Activated CD4-positive, alpha-beta T cell treated with anti-CD3 and anti-CD28 coated beads, Interleukin-2, amount 50 U/mL, for 48 hours (primary cell): ENCODE results near the gene DPH5.
A peak's percentile ranks its signal among the peaks of the same experiment; 100 is the strongest.

ENCODE experiments used
- DNase-seq, 2 experiments: peaks; one replicate each; pipeline ENCODE4 v3.0.0-alpha.2; 2020

The DPH5 gene

DNA sequence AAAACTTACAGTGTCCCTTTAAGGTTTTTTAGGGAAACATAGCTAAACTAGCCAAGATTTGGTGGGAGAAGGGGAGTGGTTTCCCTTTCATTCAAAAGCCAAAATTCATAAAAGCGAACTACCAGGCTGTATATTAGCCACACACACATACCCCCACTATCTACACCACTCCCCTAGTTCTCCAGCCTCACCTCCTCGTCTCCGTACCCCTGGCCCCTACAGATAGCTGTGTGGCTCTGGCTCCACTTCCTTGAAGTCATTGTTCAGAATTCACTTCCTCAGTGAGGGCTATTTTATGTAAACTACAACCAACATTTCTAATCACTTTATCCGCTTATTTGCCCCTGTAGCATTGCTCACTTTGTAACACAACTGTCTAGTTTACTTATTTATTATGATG is 5.3 kb upstream of the DPH5 start:
- no peak for DNase-seq

DNA sequence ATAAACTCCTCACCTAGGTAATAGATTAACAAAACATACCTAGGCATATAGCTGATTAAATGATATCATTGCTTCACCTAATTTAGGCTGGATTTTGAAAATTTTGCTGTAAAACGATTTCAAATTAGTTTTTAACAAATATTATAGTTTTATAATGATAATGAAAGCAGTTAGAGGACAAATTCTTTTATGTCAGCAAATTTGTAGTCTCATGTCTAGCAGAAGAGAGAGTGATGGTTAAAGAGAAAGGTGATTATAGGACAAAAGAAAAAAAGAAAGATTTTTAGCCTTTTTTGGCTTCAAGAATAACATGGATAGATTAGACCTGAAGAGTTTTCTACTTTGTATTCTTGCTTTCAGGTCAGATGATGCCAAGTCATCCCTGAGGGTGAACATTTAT is 3.6 kb upstream of the DPH5 start:
- no peak for DNase-seq

GRCh38 chr1:101028466-101028865 is 2.9 kb upstream of the DPH5 start:
- no peak for DNase-seq

- no peak for DNase-seq
Observed at GRCh38 chr1:101027194-101027772, 1.7 kb upstream of the DPH5 start.

DNA sequence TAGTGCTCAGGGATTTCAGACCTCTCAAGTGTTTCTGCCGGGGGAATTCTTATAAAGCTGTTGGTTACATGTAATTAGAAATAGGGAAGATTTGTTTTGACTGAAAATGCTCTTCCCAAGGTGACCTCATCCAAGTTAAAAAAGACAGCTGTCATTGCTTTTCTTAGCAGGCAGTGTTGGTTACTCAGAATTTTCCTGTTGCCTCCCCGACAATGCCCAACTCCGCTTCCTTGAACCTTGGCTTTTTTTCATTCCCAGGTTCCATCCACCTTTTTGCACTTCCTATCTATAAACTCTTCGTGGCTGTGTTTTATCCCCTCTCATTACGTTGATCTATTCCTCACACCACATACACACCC is 825 bp upstream of the DPH5 start:
- DNase-seq = no peak

- DNase-seq = peak; percentile 16 to 31
Observed at GRCh38 chr1:101025283-101025656, 314 bp downstream of the DPH5 start.

DNA sequence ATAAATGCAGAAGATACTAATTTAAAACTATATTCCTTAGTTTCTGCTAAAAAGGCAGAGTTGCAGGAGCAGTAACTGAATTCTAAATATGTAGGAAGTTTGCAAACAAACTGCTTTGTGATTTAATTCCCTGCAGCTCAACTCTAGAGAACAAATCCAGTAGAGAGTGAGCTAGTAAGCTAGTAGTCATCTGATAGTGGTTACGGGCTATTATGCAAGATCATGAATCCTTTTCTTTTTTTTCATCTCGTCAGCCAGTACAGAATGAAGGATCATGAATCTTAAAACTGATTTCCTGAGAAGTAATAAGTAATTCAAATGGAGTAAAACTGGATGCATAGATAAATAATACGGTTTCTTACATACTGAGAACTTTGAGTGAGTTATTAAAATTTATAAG is 3.3 kb downstream of the DPH5 start:
- DNase-seq = no peak

DNA sequence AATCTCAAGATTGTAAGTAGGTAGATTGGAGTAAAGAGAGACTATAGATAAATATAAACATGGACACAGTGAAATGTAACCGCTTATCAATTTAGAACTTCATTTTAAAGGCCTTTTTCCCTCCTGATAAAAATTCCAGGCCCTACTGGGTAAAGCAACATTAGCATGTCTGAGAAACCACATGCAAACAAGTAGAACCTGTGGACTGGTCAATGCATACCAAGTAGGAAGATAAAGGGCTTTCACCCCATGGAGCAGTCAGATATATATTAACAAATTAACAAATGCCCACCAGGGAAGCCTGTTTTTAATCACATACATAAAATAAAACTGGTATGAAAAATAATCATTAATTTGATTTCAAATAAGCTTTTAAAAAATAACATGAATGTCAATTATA is 8.1 kb downstream of the DPH5 start:
- DNase-seq = no peak

- no peak for DNase-seq
Observed at GRCh38 chr1:101013776-101014175, 11.8 kb downstream of the DPH5 start.

DNA sequence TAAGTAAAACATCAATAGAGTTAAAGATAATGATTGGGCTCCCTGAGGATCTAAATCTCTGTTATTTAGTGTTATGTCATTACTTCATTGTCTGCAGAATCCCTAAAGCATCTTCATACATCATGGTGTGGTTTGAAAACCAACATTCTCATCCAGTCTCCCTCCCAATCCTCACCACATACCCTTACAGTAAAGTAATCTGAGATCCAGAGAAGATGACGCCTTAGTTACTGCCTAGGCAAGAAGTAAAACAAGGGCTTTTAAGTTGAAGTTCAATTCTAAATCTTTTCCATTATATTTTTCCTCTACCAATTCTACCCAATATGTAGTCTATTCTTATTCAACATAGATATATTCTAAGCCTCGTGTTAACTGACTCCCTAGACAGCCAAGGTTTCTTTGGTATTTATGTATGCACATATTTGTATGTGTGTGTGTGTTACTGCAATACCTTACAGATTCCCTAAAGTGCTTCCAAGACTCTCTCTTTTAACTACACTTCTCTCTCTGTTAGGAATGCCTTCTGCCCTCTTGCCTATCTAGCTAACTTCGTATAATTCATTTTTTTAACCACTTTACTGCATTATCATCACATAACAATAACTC is 17.3 kb downstream of the DPH5 start:
- DNase-seq = no peak

GRCh38 chr1:101006553-101006952 is 19.0 kb downstream of the DPH5 start:
- no peak for DNase-seq

GRCh38 chr1:101005871-101006270 is 19.7 kb downstream of the DPH5 start:
- peak in 1 of 2 experiments; percentile 14 for DNase-seq

DNA sequence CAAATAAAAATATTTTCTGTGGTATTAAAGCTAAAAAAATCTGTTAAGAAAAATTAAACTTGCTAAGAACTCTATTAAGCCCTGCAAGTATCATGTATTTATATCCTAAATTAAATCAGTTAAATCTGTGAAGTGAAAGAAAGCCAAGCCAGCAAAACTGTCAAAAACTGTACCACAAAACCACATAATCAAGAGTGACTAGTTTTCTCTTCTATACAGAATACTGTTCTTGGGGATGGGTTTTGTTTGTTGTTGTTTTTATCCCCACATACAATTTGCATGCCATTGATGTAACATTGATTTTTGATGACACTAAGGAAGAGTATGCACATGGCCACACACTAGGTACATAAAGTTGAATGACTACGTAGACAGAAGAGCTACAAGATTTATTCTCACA is 20.4 kb downstream of the DPH5 start:
- DNase-seq = no peak

DNA sequence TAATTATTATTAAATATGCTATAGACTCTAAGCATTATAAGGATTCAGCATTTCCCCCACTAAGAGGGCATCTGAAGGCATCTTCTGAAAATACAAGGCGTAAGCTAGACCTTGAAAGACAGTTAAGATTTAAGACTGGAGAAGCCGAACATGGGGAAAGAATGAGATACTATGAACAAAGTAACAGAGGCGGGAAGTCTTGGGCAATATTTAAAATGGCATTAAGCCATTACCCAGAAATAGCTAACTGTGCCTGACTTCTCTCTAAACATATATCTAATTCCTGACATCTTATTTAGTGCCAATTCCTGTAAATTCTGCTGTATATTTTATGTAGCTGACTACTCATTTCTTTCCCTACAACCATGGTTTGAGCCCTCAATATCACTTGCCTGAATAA is 20.9 kb downstream of the DPH5 start:
- no peak for DNase-seq

DNA sequence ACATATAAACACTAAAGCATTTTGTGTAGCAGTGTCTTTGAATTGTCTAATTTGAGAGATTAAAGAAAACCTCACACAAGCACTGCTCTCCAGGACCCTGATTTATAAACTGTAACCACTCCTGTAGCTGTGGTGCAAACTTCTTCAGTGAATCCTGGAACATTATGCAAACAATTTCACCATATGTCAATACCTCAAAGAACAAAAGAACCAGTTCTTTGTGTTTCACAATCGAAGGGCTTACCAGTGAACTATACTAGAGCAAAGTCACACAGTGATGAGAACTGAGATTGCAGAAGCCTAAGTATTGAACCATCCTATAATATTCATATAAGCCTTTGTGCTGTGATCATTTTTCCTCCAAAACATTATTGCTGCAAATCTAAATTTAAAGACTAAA is 21.5 kb downstream of the DPH5 start:
- no peak for DNase-seq

DNA sequence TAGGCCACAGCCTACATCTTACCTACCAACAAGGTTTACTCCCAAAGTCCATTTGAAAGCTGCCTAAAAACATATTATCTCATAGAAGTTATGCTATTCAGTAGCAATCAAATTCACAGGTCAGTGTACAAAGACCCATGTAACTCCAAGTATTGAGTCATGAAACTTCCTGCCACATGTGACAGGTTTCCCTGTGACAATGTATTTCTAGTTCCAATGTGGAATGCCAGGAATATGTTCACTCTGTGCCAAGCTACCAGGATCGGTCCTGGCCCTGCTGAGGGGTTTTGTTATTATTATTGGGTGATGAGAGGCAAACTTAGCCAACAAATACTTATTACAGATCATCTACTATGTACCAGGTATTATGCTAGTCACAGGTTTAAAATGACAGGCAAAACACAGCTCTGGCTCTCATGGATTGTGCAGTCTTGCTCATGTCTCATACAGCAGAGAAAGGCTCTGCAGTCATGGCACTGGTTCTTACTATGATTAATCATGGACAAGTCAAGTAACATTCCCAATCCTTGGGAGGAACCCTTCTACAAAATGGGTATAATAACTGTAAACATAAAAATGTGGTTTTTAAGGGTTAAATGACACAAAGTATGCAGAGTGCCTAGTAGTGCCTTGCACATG is 22.5 kb downstream of the DPH5 start:
- DNase-seq = no peak

DNA sequence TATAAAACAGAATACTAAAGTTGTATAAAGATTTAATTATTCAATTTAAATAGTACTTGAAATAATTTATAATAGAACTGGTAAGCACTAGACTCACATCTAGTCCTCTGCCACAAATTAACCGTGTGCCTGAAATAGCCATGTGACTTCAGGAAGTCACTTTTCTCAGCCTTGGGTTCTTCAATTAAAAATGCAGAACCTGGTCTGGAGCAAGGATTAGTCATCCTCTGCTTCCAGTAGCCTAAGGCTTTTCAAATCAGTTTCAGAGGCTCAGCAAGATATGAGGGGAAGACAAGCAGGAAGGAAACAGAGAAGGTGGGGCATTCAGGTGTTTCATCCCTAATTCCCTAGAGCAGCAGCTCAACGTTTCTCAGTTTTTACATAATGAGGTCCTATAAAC is 23.0 kb downstream of the DPH5 start:
- DNase-seq = no peak

GRCh38 chr1:101000131-101000873 is 25.3 kb downstream of the DPH5 start:
- no peak for DNase-seq

- no peak for DNase-seq
Observed at GRCh38 chr1:100998426-100998825, 27.2 kb downstream of the DPH5 start.

DNA sequence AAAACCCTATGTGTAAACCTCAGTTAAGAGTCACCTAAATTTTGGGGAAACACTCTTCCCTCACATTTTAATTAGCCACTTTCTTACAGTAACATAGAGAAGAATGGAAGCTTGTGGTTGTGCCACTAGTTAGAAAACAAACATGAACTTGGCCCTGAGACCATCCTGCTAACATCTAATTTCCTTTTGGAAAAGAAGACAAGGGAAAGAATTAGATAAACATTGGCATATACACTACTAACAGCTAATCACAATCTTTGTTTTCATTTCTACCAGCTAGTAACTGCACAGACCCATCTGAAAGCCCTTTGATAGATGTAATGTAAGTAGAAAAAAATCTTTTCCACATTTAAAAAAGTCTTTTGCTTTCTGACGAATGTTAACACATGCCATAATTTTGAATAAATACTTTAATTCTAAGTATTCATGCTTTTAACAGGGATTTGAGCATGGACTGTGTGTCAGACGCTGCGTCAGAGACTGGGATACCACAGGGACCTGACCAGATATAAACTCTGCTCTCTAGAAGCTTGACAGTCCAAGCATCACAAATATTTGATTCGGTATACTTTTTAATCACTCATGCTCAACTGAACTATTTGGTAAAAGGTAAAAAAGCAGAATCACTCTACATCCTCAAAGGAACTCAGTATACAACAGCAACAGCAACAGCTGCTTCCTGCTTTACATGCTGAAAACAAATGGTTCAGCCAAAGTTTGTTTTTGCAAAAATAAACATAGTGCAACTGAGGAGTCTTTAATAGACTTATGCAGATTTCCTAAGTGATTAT is 30.2 kb downstream of the DPH5 start:
- DNase-seq = no peak

DNA sequence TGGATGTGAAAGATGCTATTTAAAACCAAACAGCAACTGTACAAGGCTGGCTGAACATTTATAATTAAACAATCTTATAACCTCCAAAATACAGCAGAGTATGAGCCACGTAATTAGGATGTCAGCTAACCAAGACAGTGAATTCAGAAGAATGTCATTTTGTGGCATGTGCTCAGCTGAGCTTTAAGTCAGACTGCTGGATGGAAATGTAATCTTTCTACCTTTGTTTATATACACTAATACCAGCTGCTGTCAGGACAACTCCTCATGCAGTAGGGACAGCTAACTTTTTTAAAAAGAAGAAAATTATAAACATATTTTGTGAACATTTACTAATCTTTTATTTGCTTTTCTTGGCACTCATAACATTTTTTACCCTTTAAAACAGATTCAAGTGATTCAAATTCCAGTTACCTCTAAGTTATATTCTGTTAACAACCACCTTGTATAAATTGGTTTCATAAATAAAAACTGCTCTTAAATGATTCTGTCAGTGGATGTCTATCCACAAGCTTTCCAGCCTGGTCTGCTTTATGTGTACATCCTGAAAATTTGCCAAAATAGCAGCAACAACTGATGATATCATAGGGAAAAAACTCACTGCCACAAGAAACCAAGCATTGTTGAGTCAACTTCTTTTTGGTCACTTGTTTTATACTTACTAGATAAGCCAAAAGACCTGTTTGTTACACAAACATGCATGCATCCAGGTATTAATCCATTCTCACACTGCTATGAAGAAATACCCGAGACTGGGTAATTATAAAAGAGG is 36.1 kb downstream of the DPH5 start:
- DNase-seq = no peak

- DNase-seq = no peak
Observed at GRCh38 chr1:100988121-100988520, 37.5 kb downstream of the DPH5 start.

DNA sequence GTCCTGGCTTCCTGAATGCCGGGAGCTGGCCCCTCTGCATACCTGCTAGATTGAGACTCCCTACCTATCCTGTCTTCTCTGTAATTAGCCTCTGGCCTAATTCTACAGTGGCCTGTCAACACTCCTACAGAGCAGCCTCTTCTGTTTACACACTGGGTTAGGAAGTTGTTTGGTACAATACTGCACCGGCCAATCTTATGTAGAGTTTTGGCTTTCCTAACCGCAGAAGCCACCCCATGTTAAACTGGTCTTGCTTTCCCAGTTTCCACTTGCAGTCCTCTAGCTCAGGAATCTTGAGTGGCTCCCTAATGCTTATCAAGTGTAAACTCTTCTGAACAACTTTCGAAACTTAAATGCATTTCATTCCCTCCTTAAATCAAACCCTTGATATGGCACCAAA is 42.8 kb downstream of the DPH5 start:
- no peak for DNase-seq
